Liver (tissue), 3 donors: Measurements from ENCODE around the gene PSMD1.

Source experiments
- ATF3 ChIP-seq: IDR thresholded peaks from 2 replicates; pipeline ENCODE4 v1.6.1; 2016; ENCODE audit warnings: antibody characterized with exemption
- CTCF ChIP-seq: fragments of 150-350 bp; IDR thresholded peaks from 2 replicates; pipeline ENCODE4 v1.5.1; 2017; ENCODE audit warnings: improper control_type of control experiment, low read depth, low read length; ENCODE audit not compliant: missing input control
- EGR1 ChIP-seq, 2 donors: IDR thresholded peaks; 2 replicates each; pipeline ENCODE4 v1.6.1; 2016 to 2018; ENCODE audit warnings: antibody characterized with exemption in 2 of 2, low read depth in 2 of 2
- GABPA ChIP-seq, 2 donors: IDR thresholded peaks in 1 of 2; conservative IDR thresholded peaks in 1 of 2; 2 replicates each; pipeline ENCODE4 v1.6.1; 2016; ENCODE audit warnings: antibody characterized with exemption in 2 of 2, mild to moderate bottlenecking in 1 of 2, moderate library complexity in 1 of 2
- HNF4A ChIP-seq, 2 donors: conservative IDR thresholded peaks; 2 replicates each; pipeline ENCODE4 v1.6.1; 2016; ENCODE audit warnings: antibody characterized with exemption in 2 of 2, mild to moderate bottlenecking in 2 of 2
- JUND ChIP-seq, 2 donors: IDR thresholded peaks; 2 replicates each; pipeline ENCODE4 v1.6.1; 2016; ENCODE audit warnings: antibody characterized with exemption in 2 of 2
- MAX ChIP-seq: IDR thresholded peaks from 2 replicates; pipeline ENCODE4 v1.6.1; 2016; ENCODE audit warnings: antibody characterized with exemption
- RAD21 ChIP-seq, 2 donors: IDR thresholded peaks; 2 replicates each; pipeline ENCODE4 v1.6.1; 2016; ENCODE audit warnings: antibody characterized with exemption in 2 of 2, mild to moderate bottlenecking in 2 of 2
- REST ChIP-seq: IDR thresholded peaks from 2 replicates; pipeline ENCODE4 v1.6.1; 2016; ENCODE audit warnings: antibody characterized with exemption, mild to moderate bottlenecking
- RXRA ChIP-seq, 2 donors: IDR thresholded peaks; 2 replicates each; pipeline ENCODE4 v1.6.1; 2017 to 2018; ENCODE audit warnings: antibody characterized with exemption in 2 of 2, mild to moderate bottlenecking in 1 of 2
- SP1 ChIP-seq: IDR thresholded peaks from 2 replicates; pipeline ENCODE4 v1.6.1; 2018; ENCODE audit warnings: antibody characterized with exemption, mild to moderate bottlenecking
- TAF1 ChIP-seq: conservative IDR thresholded peaks from 2 replicates; pipeline ENCODE4 v1.6.1; 2016; ENCODE audit warnings: antibody characterized with exemption, mild to moderate bottlenecking
- YY1 ChIP-seq: IDR thresholded peaks from 2 replicates; pipeline ENCODE4 v1.6.1; 2016; ENCODE audit warnings: antibody characterized with exemption, mild to moderate bottlenecking
- donor health status: healthy.
- donor health status: healthy.

- TF ChIP-seq CTCF (no peak), HNF4A (conservative IDR thresholded peaks at IDR 0.05) (no peak), TAF1 (no peak), SP1 (no peak), REST (no peak), JUND (IDR thresholded peaks at IDR 0.05) (no peak), EGR1 (IDR thresholded peaks at IDR 0.05; ENCODE audit: low read depth in 2 of 2) (no peak), YY1 (no peak), MAX (no peak), ATF3 (no peak), GABPA (IDR thresholded peaks at IDR 0.05 in 1 of 2, conservative IDR thresholded peaks at IDR 0.05 in 1 of 2) (no peak), RAD21 (IDR thresholded peaks at IDR 0.05) (no peak), RXRA (IDR thresholded peaks at IDR 0.05) (no peak)
Measured at GRCh38 chr2:231111987-231112386, 55.3 kb downstream of the PSMD1 start.
